ENCODE results near the gene HMGN2. TPM values are rescaled to one million over a fixed set of nuclear protein-coding genes. Genes with fewer than 3 reads are reported as not detected.

The HMGN2 gene
- total and polyA plus RNA-seq, 12 donors: 118 to 483 (median 308) TPM

GRCh38 chr1:26477446-26478152, 5.4 kb downstream of the HMGN2 start:
- intact Hi-C loops (cut with DNase I): no loop called here
- DNase-seq: no peak
- TF ChIP-seq POLR2A (IDR thresholded peaks at IDR 0.05) (no peak), CTCF (IDR thresholded peaks at IDR 0.05) (no peak)
- H3K27ac ChIP-seq: no peak overlapping the region
- H3K4me3 ChIP-seq: no peak overlapping the region
- H3K9me3 ChIP-seq (replicated peaks in 1 of 3): no peaks in the 10 kb centered on the region
- peaks cover 0 to 43% of the 10 kb centered on the region in 2 donors for H3K36me3 ChIP-seq (replicated peaks in 1 of 2)
- WGBS, 4 donors: 74 to 91% (median 87%) methylated on average over 8 of the region's 8 CpGs
- H3K27me3 ChIP-seq: no peaks in the 10 kb centered on the region
- peaks cover 9 to 18% of the 10 kb centered on the region in 2 donors for H3K4me1 ChIP-seq (replicated peaks in 1 of 2)

- TF ChIP-seq POLR2A (IDR thresholded peaks at IDR 0.05) (no peak), CTCF (IDR thresholded peaks at IDR 0.05) (no peak)
- intact Hi-C loops (cut with DNase I): no loop called here
- Histone ChIP-seq H3K4me3 (no peak overlapping the region), H3K27ac (no peak overlapping the region), H3K4me1 (replicated peaks in 1 of 2) (peaks cover 9 to 17% of the 10 kb centered on the region in 2 donors), H3K27me3 (no peaks in the 10 kb centered on the region), H3K9me3 (replicated peaks in 1 of 3) (no peaks in the 10 kb centered on the region), H3K36me3 (replicated peaks in 1 of 2) (peaks cover 0 to 43% of the 10 kb centered on the region in 2 donors)
- WGBS, 4 donors: 80 to 90% (median 85%) methylated on average over 3 of the region's 3 CpGs
- no peak for DNase-seq
Observed at GRCh38 chr1:26478159-26478558, 5.9 kb downstream of the HMGN2 start.

- no peak overlapping the region for H3K4me3 ChIP-seq
- intact Hi-C loops (cut with DNase I): no loop called here
- DNase-seq: no peak
- TF ChIP-seq POLR2A (IDR thresholded peaks at IDR 0.05) (no peak), CTCF (IDR thresholded peaks at IDR 0.05) (no peak)
- H3K27me3 ChIP-seq: no peaks in the 10 kb centered on the region
- no peak overlapping the region for H3K27ac ChIP-seq
- peaks cover 2 to 9% of the 10 kb centered on the region in 2 donors for H3K4me1 ChIP-seq (replicated peaks in 1 of 2)
- peaks cover 0 to 37% of the 10 kb centered on the region in 2 donors for H3K36me3 ChIP-seq (replicated peaks in 1 of 2)
- H3K9me3 ChIP-seq (replicated peaks in 1 of 3): no peaks in the 10 kb centered on the region
- 87 to 96% (median 94%) methylated on average over 6 of the region's 6 CpGs for WGBS, 4 donors
Observed at GRCh38 chr1:26478988-26479387, 6.7 kb downstream of the HMGN2 start.

GRCh38 chr1:26482921-26483320, 10.7 kb downstream of the HMGN2 start:
- peaks cover 0 to 7% of the 10 kb centered on the region in 2 donors for H3K36me3 ChIP-seq (replicated peaks in 1 of 2)
- H3K27ac ChIP-seq: no peak overlapping the region
- no peak overlapping the region for H3K4me3 ChIP-seq
- H3K27me3 ChIP-seq: no peaks in the 10 kb centered on the region
- 89 to 96% (median 92%) methylated on average over 2 of the region's 2 CpGs for WGBS, 4 donors
- H3K4me1 ChIP-seq (replicated peaks in 1 of 2): no peaks in the 10 kb centered on the region
- TF ChIP-seq POLR2A (IDR thresholded peaks at IDR 0.05) (no peak), CTCF (IDR thresholded peaks at IDR 0.05) (no peak)
- intact Hi-C loops (cut with DNase I): no loop called here
- no peaks in the 10 kb centered on the region for H3K9me3 ChIP-seq (replicated peaks in 1 of 3)
- no peak for DNase-seq
